Measurements from ENCODE around the gene CEP131. TPM values are rescaled to one million over a fixed set of nuclear protein-coding genes. Genes with fewer than 3 reads are reported as not detected.
"Not testable (repeated sequence)": the region's sequence is repeated elsewhere in the genome, so short reads cannot be mapped to it uniquely, and the experiment has no call there.

CEP131 gene
- total RNA-seq, 2 donors from 2014 or later = 23.2 to 28.0 TPM

DNA sequence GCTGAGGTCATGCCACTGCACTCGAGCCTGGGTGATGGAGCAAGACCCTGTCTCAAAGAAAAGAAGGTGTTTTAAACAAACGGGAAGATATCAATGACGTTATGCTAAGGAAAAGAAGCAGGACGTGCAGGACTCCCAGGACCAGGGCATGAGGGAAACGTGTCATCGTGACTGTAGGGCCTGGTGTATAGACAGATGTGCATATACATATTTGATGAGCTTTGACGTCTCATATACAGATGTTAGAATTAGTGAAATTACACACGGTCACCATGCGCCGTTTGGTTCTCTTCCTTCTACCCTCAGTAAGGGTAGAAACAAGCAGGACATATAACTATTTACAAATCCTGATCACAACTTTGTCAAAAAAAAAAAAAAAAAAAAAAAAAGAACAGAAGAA lies 75.1 kb downstream of the CEP131 start:
- Mint-ChIP-seq H3K36me3 (ENCODE audit: low read depth) (no peaks in the 10 kb centered on the region), H3K9me3 (no peaks in the 10 kb centered on the region), H3K27me3 (ENCODE audit: insufficient read depth) (no peaks in the 10 kb centered on the region), H3K4me3 (no peak overlapping the region), H3K27ac (no peak overlapping the region), H3K4me1 (no peaks in the 10 kb centered on the region)
- Histone ChIP-seq H3K36me3 (ENCODE audit: control insufficient read depth, insufficient read depth, low read length) (no peaks in the 10 kb centered on the region), H3K27me3 (ENCODE audit: control insufficient read depth, insufficient read depth, low read length, poor library complexity, severe bottlenecking) (no peaks in the 10 kb centered on the region), H3K4me3 (ENCODE audit: low read length) (no peak overlapping the region), H3K9ac (ENCODE audit: extremely low read depth, low read length, poor library complexity, severe bottlenecking) (no peak overlapping the region), H3K4me1 (ENCODE audit: control insufficient read depth, insufficient read depth, low read length) (no peaks in the 10 kb centered on the region), H3K27ac (ENCODE audit: low read depth, low read length) (no peak overlapping the region), H3K9me3 (ENCODE audit: control insufficient read depth, low read length) (no peaks in the 10 kb centered on the region)
- DNase-seq = no peak
- WGBS, 2 experiments (ENCODE audit: insufficient coverage in 1 of 2, insufficient read length in 1 of 2) = 91% methylated on average over 6 to 10 of the region's 10 CpGs
- TF ChIP-seq, protein P1, sequence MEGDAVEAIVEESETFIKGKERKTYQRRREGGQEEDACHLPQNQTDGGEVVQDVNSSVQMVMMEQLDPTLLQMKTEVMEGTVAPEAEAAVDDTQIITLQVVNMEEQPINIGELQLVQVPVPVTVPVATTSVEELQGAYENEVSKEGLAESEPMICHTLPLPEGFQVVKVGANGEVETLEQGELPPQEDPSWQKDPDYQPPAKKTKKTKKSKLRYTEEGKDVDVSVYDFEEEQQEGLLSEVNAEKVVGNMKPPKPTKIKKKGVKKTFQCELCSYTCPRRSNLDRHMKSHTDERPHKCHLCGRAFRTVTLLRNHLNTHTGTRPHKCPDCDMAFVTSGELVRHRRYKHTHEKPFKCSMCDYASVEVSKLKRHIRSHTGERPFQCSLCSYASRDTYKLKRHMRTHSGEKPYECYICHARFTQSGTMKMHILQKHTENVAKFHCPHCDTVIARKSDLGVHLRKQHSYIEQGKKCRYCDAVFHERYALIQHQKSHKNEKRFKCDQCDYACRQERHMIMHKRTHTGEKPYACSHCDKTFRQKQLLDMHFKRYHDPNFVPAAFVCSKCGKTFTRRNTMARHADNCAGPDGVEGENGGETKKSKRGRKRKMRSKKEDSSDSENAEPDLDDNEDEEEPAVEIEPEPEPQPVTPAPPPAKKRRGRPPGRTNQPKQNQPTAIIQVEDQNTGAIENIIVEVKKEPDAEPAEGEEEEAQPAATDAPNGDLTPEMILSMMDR (conservative IDR thresholded peaks at IDR 0.05) = no peak

DNA sequence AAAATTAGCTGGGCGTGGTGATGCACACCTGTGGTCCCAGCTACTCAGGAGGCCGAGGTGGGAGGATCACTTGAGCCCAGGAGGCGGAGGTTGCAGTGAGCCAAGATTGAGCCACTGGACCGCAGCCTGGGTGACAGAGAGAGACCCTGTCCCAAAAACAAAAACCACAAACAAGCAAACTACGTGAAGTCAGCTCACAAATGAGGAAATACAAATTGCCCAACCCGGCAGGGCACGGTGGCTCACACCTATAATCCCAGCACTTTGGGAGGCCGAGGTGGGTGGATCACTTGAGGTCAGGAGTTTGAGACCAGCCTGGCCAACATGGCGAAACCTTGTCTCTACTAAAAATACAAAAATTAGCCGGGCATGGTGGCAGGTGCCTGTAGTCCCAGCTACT lies 76.6 kb downstream of the CEP131 start:
- not testable (repeated sequence) for H3K36me3 Mint-ChIP-seq (ENCODE audit: low read depth); H3K4me1 Mint-ChIP-seq; H3K27me3 Mint-ChIP-seq (ENCODE audit: insufficient read depth)

DNA sequence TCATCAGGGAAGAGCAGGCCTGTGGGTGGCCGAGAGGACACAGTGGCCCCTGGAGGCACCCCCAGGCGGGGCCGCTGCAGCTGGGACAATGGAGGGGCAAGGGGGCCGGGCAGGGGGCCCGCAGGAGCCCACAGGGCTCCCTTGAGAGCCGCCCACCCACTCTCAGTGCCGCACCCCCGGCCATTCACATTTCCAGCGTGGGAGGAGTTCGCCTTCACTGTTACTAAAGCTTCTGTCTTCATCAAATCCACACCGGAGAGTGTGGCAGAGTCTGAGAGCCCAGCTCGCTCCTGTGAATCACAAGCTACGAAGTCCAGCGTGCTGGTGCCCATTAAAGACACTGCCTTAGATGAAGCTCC lies 78.4 kb downstream of the CEP131 start:
- H3K4me1 Mint-ChIP-seq = no peaks in the 10 kb centered on the region
- no peak for DNase-seq
- Histone ChIP-seq H3K36me3 (ENCODE audit: control insufficient read depth, insufficient read depth, low read length) (no peaks in the 10 kb centered on the region), H3K27me3 (ENCODE audit: control insufficient read depth, insufficient read depth, low read length, poor library complexity, severe bottlenecking) (no peaks in the 10 kb centered on the region), H3K9ac (ENCODE audit: extremely low read depth, low read length, poor library complexity, severe bottlenecking) (no peak overlapping the region), H3K9me3 (ENCODE audit: control insufficient read depth, low read length) (no peaks in the 10 kb centered on the region), H3K4me3 (ENCODE audit: low read length) (no peak overlapping the region), H3K4me1 (ENCODE audit: control insufficient read depth, insufficient read depth, low read length) (no peaks in the 10 kb centered on the region), H3K27ac (ENCODE audit: low read depth, low read length) (no peak overlapping the region)
- TF ChIP-seq, protein P1 (conservative IDR thresholded peaks at IDR 0.05) = no peak
- H3K9me3 Mint-ChIP-seq = no peaks in the 10 kb centered on the region
- H3K36me3 Mint-ChIP-seq (ENCODE audit: low read depth) = no peaks in the 10 kb centered on the region
- H3K4me3 Mint-ChIP-seq = no peak overlapping the region
- H3K27me3 Mint-ChIP-seq (ENCODE audit: insufficient read depth) = no peaks in the 10 kb centered on the region
- no peak overlapping the region for H3K27ac Mint-ChIP-seq
- 83 to 90% methylated on average over 4 to 14 of the region's 14 CpGs for WGBS, 2 experiments (ENCODE audit: insufficient coverage in 1 of 2, insufficient read length in 1 of 2)

More for the DNA sequence above, 76.6 kb downstream of the CEP131 start:
- H3K9ac ChIP-seq (ENCODE audit: extremely low read depth, low read length, poor library complexity, severe bottlenecking); H3K27me3 ChIP-seq (ENCODE audit: control insufficient read depth, insufficient read depth, low read length, poor library complexity, severe bottlenecking); H3K36me3 ChIP-seq (ENCODE audit: control insufficient read depth, insufficient read depth, low read length); H3K9me3 Mint-ChIP-seq; H3K9me3 ChIP-seq (ENCODE audit: control insufficient read depth, low read length); H3K27ac Mint-ChIP-seq; DNase-seq; H3K4me3 ChIP-seq (ENCODE audit: low read length); H3K4me1 ChIP-seq (ENCODE audit: control insufficient read depth, insufficient read depth, low read length); H3K27ac ChIP-seq (ENCODE audit: low read depth, low read length); H3K4me3 Mint-ChIP-seq: not testable (repeated sequence)
- WGBS, 2 experiments (ENCODE audit: insufficient coverage in 1 of 2, insufficient read length in 1 of 2) = 70 to 85% methylated on average over 5 to 9 of the region's 10 CpGs

DNA sequence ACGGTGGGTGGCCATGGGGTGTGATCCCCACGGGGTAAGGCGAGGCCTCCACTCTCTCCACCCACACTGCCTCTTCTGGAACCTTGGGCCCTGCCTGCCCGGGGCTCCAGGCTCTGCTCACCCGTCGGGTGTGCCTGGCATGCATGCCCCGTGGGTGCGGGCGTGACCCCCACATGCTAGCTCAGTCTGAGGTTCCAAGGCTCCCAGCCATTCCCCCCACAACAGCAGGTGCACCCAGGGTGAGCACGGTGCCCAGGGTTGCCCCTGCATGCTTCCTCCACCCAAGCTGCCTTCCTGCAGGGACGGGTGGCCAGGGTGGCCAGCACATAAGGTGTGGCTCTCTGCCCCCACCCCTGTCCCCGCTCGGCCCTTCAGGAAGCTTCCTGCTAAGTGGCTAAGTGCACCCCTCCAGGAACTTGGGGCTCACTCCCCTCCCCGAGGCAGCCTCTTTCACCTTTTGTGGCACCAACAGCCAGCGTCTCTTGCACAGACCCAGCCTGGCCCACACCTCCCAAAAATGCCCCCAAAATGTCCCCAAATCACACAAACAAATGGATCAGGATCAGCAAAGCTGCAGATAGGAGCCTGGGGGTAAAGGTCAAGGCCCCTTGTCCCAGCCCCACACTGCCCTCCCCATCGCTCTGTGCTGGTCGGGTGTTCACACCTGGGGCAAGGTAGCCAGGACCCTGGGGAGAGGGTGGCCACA lies 78.9 kb downstream of the CEP131 start:
- Histone ChIP-seq H3K36me3 (ENCODE audit: control insufficient read depth, insufficient read depth, low read length) (no peaks in the 10 kb centered on the region), H3K27ac (ENCODE audit: low read depth, low read length) (no peak overlapping the region), H3K4me1 (ENCODE audit: control insufficient read depth, insufficient read depth, low read length) (no peaks in the 10 kb centered on the region), H3K9me3 (ENCODE audit: control insufficient read depth, low read length) (no peaks in the 10 kb centered on the region), H3K4me3 (ENCODE audit: low read length) (no peak overlapping the region), H3K27me3 (ENCODE audit: control insufficient read depth, insufficient read depth, low read length, poor library complexity, severe bottlenecking) (no peaks in the 10 kb centered on the region), H3K9ac (ENCODE audit: extremely low read depth, low read length, poor library complexity, severe bottlenecking) (no peak overlapping the region)
- H3K4me3 Mint-ChIP-seq = no peak overlapping the region
- DNase-seq = no peak
- H3K27me3 Mint-ChIP-seq (ENCODE audit: insufficient read depth) = no peaks in the 10 kb centered on the region
- WGBS, 2 experiments (ENCODE audit: insufficient coverage in 1 of 2, insufficient read length in 1 of 2) = 86 to 92% methylated on average over 4 to 17 of the region's 17 CpGs
- TF ChIP-seq, protein P1 (conservative IDR thresholded peaks at IDR 0.05) = no peak
- peaks cover 1% of the 10 kb centered on the region for H3K9me3 Mint-ChIP-seq
- no peak overlapping the region for H3K27ac Mint-ChIP-seq
- H3K36me3 Mint-ChIP-seq (ENCODE audit: low read depth) = no peaks in the 10 kb centered on the region
- no peaks in the 10 kb centered on the region for H3K4me1 Mint-ChIP-seq
